ENCODE results near the gene CDC7.

DNA sequence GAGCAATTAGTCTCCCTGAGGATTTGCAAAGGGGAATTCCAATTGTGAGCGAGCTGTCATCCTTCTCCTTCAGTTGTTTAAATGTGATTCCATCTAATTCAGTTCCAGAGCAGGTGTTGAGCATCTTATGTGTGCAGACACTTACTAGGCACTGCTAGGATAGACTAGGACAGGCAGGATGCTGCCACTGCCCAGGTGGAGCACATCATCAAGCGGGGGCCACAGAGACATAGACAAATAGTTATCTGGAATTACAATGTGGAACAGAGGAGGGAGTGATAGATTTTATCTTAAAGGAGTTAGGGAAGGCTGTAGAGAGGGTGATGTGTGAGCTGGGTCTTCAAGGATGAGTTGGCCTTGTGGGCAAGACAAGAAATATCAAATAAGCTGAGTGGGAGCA, 55.9 kb downstream of the CDC7 start:
- TF ChIP-seq CTCF (IDR thresholded peaks at IDR 0.05) (no peak), EZH2phosphoT487 (IDR thresholded peaks at IDR 0.05) (no peak), EZH2 (IDR thresholded peaks at IDR 0.05) (no peak)

All from neural progenitor cell (in vitro differentiated cells).